DMS79 treated with DMSO at 0.1 percent for 48 hours (cell line): ENCODE results near the gene NKD1.

Source experiments
- DNase-seq: peaks from one replicate; lab custom pipeline; 2025; lab: John Stamatoyannopoulos, UW

NKD1 gene

DNA sequence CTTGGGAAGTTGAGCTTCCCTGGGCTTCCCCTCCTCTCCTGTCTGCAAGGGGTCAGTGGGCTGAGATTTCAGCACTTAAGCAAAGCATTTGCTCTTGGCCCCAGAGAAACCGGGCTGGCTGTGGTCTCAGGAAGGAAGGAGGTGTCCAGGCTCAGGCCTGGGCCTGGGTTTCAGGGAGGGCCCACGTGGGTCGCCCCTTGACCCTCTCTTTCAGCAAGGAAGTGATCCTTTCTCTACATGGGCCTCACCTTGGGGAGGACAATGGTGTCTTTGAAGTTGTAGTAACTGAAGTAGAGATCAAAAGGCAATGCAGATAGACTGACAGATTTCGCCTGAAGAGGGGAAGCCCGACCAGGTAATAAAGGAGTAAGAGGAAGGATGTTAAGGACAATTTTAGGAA lies 147.9 kb downstream of the NKD1 start:
- DNase-seq: no peak

DNA sequence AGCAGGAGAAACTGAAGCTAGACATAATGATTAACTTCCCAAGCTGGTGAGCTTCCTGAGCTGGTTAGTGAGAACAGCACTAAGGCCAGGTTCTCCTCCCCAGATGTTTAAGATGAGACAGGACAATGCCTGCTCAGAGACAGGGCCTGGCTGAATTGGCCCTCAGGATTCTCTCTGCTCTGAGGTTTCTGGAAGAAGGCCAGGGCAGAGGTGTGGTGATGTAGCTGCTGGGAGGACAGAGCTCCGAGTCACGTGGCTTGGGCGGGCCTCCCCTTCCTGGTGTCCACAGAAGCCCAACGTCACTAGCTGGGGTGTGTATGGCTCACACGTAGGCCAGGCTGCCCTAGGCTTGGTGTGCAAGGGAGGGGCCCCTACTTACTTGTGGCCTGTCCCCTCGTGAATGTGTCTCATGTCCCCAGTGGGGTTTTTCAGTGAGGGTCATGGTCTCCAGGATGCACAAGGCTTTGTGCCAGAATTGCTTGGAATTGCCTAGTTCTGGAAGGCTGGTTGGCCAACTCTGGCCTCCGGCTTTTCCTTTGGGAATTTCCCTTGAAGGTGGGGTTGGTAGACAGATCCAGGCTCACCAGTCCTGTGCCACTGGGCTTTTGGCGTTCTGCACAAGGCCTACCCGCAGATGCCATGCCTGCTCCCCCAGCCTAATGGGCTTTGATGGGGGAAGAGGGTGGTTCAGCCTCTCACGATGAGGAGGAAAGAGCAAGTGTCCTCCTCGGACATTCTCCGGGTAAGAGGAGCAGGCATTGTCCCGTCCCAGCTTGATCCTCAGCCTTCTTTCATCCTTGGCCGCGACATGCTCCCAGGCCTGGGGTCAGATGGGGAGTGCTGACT lies 148.6 kb downstream of the NKD1 start:
- DNase-seq: no peak

- no peak for DNase-seq
Measured at GRCh38 chr16:50697421-50697715, 149.2 kb downstream of the NKD1 start.

DNA sequence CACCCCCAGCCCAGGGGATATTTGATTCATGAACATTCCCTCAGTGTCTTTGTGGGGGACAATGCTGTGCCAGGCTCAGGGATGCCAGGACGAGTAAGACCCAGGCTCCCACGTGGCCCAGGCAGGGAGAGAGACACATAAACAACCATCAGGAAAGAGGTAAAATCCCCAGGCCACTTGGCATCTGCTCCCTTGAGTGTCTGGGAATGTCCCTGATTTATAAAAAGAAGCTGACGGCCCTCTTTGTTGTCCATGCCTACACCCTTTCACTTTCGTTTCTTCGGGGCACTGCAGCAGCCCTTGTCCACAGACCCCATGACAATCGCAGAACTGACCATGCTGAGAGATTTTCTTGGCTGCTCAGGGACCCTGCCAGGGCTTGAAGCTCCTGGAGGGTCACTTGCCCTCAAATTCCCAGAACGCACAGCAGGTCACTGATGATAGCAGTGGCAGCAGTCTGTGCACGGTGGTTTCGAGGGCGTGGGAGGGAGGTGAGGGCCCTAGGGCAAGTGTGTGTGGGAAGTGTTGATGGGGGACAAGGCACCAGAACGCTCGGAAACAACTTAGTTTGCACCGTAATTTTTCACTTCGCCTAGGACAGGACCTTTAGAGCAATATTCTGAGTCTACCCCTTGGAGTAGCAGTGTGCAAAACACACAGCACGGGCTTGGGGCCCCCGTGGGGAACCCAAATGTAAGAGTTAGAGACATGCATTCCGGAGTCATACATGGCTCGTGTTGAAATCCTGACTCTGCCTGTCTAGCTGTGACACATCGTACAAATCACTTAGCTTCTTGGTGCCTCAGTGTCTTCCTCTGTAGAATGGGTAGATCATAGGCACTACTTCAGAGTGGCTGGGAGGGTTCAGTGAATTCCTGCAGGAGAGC lies 149.9 kb downstream of the NKD1 start:
- DNase-seq: no peak
